Measurements from ENCODE around the gene SHQ1.

SHQ1 gene

DNA sequence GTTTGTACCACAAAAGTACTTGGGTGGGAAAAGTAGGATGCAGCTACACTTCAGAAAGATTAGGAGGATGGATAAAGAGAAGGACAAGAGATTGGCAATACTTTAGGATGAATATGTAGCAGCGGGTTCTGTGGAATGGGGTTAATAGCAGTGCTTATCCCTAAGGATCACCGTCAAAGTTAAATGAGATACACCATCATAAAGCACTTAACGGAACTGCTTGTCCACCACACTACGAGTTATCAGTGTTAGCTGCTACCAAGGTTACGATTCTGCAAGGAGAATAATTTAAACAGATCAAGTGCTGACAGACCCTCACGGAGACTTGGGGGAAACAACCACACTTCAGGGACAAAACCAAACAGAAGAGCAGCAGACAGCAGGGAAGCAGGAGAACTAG lies 963 bp downstream of the SHQ1 start:
- FAIRE-seq = no peak

DNA sequence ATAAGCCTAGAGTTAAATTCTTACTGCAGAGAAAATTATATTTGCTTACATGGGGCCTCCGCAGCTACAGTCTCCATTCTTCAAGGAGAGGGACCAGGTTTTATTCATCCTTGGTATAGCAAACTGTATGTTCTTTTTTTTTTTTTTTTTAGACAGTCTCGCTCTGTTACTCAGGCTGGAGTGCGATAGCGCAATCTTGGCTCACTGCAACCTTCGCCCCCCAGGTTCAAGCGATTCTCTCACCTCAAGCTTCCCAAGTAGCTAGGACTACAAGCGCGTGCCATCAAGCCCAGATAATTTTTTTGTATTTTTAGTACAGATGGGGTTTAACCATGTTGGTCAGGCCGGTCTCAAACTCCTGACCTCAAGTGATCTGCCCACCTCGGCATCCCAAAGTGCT lies 2.1 kb downstream of the SHQ1 start:
- no peak for FAIRE-seq

DNA sequence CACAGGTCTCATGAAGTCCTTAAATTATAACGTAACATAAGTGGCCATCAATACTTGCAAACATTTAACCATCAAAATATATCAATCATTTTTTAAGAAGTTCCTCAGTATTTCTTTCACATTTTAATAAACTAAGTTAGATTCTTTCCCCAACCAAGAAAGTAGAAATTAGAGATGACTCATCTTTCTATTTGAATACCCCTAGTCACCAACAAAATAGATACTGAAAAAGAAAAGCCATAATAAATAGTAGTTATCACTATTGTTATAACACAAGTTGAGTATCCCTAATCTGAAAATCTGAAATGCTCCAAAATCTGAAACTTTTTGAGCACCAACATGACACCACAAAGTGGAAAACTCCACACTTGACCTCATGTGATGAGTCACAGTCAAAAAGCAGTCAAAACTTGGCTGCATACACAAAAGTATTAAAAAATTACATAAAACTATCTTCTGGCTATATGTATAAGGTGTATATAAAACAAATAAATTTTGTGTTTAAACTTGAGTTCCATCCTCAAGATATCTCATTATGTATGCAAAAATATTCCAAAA lies 3.7 kb downstream of the SHQ1 start:
- FAIRE-seq = no peak

DNA sequence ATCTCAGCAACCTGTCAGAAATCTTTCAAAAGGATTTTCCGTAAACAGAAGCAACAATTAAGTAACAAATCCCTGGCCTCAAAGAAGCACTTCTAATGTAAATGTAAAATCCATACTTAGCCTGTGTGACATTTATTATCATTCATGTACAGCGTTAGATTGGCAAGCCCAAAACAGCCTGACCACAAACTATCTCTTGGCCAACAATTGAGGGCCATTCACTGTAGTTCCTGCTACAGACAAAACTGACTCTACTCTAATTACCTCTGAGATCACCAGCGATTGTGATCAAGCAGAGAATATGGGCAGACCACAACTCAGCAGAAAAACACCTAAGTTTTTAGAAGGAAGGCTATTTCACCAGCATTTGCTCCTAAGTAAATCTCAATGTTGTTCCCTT lies 9.2 kb downstream of the SHQ1 start:
- FAIRE-seq = no peak

DNA sequence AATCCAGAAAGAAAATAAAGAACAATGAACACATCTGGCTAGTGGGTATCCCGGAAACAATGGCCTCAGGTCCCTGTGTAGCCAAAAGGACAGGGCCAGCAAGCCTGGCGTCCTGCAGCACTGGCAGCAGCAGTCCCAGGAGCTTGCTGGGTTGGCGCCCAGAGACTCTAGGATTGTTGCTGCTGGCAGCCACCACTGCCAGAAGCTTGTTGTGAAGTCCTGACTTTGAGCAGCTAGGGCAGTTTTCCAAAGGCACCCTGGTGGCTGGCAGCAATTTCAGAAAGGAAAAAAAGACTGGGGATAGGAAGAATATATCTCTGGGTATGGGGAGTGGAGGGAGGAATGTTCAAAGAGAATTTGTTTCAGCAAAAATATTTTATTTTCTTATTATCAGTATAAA lies 11.3 kb downstream of the SHQ1 start:
- FAIRE-seq = no peak

DNA sequence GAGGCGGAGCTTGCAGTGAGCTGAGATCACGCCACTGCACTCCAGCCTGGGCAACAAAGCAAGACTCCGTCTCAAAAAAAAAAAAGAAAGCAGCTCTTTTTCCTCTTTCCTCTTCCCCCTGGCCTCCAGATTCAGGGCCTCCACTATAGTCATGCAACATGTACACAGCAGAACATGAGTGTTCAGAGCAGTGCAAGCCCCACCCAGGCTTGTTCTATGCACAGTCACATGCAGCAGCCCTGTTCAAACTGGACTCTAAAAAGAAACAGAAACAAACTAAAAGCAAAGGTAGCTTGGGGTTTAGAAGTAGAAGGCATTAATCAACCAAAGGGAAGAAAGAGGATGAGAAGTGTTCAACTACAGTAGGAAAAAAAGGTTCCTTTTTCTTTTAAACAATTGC lies 11.8 kb downstream of the SHQ1 start:
- no peak for FAIRE-seq

DNA sequence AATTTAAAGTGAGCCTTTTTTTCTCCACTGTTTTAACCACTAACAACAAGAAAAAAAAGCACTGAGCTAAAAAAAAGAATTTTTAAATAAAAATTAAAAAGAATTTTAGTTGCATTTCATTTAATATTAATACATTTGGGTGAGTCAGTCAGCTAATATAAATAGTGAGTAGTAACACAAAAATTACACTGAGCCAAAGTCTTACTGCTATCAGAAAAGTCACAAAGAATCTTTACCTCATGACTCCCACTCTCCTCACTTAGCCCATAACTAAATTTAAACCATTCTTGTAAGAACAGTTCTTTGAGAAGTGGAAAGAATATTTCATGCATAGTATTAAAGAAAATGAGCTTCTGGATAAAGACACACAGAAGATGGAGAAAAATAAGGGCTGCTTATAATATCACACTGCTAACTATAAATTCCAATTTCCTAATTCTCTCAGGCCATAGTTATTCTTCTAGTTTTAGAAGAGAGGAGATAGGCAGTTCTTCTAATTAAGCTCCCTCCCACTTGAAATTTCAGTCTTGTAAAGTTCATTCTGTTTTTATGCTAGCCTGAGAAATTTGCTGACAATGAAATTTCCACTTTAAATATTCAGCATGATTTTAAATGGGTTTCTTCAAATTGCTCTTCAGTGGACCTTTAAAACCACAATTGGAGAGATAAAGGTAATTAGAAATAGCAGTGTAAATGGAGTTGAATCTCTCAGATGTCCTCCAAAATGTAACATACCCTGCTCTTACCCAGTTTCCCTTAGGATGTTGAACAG lies 17.6 kb downstream of the SHQ1 start:
- no peak for FAIRE-seq

DNA sequence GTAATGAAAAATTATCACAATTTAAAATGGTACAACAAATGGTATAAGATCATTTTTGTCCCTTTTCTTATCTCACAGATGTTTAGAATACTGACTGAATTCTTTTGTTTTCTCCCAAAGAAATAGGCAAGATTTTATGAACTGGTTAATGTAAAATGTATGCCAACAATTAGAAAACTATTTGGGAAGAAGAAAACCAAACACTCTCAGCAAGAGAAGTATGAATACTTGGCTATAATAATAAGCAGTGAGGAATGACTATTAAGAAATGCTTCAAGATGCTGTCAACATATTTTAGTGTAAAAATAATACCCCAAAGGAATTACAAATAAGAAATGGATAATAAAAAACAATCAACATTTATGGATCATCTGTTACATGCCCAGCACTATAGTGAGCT lies 18.5 kb downstream of the SHQ1 start:
- no peak for FAIRE-seq

DNA sequence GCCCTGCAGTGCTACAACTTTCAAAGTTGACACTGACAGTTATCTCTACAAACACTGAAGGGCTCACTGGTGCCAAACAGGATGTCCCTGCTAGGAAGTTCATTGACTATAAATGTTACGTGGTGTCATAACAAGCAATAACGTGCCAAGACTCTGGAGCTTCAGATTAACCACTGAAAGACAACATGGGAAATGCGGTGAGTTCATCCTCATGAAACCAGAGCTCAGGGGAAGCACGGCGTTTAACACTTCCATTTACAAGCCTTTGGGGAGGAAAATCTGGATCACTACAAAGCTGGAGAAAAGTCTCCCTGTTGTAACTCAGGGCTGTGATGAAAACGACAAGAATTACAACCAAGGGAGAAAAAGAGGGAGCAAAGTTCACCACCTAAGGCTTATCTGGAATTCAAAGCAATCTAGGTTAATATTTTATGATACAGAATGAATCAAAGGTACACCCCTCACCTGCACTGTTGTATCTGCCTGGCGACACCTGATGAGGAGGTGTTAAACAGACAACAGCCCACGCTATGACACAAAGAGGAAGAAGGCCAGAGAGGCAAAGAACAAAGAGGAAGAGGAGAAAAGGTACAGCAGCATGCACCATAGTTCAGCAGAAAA lies 27.0 kb downstream of the SHQ1 start:
- FAIRE-seq = no peak

DNA sequence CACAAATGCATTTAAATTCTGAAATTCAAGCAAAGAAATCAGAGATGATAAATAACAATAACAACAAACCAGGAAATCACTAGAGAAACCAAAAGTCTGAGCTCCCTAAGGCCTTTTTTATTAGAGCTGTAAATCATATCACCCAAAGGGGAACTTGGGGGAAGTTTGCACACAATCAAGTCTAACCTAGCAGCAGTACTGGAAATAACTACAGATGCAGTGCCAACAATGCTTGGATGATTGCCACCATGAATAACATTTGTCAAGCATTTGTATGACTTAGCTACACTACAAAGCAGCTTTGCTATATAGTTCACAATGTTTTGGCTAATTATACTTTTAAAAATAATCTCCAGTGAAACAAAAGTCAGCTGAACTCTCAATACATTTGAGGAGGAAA lies 27.8 kb downstream of the SHQ1 start:
- no peak for FAIRE-seq

DNA sequence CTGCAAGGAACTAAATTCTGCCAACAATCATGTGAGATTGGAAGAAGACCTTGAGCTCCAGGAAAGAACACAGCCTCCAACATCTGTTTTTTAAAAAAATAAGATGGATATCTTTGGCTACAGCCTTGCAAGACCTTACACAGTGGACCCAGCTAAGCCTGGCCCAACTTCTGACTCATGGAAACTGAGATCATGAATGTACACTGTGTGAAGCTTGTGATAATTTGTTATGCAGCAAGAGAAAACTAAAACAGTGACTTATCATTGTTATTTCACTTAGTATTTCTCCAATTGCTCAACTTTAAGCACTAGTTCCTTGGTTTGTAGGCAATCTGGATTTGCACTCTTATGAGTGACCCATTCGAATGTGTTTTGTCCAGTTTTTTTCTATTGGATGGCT lies 29.3 kb downstream of the SHQ1 start:
- no peak for FAIRE-seq

DNA sequence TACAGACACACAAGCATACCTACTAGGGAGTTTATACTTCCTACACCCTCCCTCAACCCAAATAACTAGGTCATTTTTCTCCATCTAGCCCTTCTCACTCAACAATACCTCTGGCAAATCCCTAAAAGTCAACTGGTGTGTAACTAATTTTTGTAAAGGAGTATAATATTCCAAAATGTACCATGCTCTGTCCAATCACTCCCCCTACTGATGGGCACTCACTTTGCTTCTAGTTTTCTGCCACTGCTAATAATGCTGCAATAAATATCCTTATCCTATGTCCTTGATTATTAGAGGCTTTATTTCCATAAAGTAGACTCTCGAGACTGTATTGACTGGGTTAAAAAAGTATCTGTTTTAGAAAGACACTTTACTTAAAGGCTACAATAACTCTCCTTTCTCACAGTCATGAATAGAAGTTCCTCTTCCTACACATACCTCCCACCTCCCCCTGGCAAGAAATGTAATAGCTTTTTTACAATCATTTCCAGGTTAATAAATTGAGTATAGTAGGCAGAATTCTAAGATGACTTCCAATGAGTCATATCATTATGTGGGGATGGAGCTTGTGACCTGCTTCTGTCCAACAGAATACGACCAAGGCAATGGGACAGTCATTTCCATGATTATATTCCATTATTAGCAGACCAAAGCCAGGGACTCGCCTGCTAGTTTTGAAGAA lies 30.0 kb downstream of the SHQ1 start:
- peak; percentile 75 for FAIRE-seq

DNA sequence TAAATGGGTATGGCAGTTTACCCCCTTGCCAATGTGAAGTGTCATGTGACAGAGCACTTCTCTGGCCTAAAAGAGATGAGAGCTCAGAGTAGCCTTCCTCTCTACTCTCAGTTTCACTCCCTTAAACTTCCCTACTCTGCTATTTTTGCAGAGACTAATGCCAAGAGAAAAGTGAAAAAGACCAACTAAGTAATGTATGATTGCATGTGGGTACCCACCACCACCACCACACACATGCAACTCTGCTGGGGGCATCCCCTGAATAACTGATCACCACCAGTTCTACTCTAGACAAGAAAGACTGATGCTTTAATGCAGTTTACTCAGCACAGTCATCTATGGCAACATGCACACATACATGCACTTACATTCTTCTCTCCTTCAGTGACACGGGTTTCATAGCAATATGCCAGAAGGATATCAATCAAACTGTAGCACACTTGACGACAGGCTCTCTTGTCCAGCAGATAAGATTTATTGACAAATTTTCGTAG lies 31.3 kb downstream of the SHQ1 start:
- FAIRE-seq = no peak

DNA sequence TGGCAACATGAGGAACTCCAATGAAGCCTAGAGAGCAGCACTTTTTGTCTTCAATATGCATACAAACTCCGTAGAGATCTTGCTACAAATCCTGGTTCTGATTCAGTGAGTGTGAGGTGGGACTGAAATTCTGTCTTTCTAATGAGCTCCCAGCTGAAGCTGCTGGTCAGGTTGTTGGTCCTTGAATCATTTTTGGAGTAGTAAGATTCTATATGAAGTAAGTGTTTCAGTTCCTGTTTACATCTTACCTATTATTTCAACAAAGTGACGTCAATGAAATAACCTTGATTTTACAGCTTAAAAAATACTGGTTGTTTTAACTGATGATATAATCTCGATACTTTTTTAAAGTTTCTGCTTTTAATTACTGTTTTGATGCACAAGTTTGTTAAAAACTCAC lies 33.9 kb downstream of the SHQ1 start:
- FAIRE-seq = no peak

DNA sequence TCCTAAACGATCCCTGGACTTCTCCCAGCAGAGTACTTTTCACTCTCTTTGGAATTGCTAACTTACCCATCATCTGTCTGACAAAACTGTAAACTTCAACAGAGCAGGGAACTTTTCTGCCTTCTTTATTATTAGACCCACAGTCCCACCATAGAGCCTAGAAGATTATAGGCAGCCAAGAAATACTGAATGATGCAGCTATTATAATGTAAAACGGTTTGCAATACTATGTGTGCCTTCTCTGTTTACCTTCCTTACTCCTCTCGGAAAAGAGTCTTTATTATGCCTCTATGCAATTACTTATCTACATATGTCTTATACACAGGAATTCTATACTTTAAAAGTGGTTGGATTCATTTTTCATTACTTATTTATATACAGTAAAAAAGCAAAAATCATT lies 36.0 kb downstream of the SHQ1 start:
- FAIRE-seq = no peak

DNA sequence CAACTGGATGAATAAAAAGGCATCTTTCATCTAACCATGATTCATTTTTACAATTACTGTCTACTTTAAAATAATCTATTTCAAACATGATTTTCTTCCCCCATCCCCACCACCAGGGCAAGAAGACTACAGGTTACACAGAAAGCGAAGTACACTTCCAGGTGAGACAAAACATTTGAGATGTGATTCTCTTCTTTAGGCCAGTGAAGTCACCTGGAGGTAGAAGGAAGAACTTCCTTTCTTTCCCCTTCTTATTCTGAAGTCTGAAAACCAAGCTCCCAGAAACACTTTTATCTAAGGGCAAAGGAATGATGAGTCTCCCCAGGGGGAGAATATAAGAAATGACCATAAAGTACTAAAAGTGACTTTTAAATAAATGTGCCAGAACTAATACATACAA lies 36.7 kb downstream of the SHQ1 start:
- FAIRE-seq = no peak

DNA sequence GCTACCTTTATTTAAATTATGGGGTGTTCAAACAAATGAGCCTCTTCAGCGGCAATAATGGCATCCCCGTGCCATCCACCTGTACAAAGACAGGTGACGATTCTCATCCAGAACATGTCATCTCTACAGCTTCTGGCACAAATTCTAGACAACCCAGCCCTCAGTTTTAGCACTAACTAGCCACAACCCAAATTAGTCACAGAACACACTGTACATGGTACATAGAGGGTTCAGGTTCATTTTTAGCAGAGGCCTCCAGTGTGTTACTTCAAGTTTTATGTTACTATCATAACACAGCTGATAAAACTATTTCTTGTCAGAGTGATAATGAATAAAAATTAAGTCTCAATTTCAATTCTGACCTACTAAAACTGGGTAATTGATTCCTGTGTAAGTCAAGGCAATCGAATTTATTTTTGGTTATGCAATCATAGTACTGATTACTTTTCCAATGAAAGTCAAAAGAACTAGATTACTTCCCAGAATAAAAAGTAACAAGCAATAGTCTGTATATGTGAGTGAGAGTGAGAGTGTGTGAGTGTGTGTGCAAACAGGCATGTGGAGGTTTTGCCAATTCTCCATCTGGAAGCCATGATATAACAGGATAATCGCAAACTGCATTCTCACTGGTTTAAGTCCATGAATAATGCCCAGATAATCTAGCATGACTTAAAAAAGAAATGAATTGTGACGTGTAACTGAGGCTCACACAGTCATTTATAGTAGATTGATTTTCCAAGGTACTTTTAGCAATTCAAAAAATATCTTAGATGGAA lies 37.4 kb downstream of the SHQ1 start:
- no peak for FAIRE-seq

DNA sequence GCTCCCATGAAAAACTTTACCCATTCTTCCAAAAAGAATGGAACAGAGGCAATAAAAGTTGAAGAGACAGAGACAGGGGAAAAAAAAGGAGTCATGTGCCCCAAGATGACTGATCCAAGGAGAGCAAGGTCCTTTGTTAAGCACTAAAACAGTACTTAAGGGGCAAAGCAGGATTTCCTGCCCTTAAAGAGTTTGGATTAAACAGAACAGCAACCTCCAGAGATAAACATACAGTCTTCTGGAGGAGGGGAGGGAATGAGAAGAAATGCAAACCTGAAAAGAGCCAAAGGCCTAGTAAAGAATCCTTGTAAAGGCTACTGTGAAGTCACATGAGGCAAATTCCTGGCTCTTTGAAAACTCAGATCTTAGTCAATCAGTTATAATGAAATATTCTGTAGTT lies 38.2 kb downstream of the SHQ1 start:
- no peak for FAIRE-seq

DNA sequence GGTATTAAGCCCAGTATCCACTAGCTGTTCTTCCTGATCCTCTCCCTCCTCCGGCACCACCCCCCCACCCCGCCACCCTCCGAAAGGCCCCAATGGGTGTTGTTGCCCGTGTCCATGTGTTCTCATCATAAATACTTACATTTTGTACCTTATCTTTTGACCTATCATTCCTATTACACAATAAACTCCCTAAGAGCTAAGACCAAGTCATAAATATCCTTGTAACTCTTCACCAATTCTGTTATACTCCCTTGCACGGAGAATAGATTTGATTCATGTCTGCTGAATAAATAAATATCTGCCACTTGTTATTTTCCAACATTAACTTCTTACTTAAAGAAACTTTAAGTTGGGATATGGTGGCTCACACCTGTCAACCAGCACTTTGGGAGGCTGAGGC lies 43.9 kb downstream of the SHQ1 start:
- no peak for FAIRE-seq

DNA sequence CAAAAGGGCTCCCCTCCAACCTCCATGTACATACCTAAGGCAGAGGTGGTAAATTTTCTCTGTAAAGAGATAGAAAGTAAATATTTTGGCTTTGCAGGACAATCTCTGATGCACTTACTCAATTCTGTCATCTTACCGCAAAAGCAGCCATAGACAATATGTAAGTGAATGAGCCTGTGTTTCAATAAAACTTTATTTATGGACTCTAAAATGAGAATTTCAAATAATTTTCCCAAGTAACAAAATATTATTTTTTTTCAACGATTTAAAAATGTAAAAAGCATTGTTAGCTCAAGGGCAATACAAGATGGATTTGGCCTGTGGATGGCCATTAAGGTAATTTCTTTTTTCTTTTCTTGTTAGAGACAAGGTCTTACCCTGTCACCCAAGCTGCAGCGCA lies 44.7 kb downstream of the SHQ1 start:
- no peak for FAIRE-seq

DNA sequence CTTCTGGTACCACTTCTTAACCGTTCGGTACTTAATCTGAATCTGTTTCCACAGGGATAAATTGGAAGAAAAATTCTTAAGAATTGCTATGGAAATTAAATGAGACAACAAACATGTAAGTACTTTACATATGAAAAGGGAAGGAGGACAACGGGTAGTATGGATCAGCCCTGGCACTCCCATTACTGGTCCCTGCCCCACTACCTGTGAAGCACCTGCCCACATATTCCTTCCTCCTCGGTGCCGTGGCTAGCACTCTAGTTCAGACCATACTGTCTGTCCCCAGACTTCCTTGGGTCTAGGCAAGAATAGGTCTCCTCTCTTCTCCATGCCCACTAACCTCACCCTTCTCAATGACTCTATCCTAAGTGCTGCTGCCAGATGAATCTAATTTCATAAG lies 46.2 kb downstream of the SHQ1 start:
- FAIRE-seq = no peak

DNA sequence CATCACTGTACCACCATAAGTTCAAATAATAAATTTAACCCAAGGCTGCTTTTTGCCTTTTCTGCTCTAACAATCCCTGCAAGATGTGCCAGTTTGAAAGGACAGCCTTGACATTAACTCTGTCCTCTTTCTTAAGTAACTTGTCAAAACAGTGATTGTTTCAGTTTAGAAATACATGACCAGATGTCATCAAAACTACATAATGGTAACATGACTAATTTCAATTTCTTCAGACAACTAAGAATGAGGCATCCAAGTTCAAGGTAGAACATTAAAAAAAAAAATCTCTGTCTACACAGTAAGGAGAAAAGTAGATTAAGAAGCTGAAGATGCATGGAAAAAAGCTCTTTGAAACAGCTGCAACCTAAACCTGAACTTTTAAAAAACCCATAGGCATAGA lies 47.4 kb downstream of the SHQ1 start:
- FAIRE-seq = no peak

DNA sequence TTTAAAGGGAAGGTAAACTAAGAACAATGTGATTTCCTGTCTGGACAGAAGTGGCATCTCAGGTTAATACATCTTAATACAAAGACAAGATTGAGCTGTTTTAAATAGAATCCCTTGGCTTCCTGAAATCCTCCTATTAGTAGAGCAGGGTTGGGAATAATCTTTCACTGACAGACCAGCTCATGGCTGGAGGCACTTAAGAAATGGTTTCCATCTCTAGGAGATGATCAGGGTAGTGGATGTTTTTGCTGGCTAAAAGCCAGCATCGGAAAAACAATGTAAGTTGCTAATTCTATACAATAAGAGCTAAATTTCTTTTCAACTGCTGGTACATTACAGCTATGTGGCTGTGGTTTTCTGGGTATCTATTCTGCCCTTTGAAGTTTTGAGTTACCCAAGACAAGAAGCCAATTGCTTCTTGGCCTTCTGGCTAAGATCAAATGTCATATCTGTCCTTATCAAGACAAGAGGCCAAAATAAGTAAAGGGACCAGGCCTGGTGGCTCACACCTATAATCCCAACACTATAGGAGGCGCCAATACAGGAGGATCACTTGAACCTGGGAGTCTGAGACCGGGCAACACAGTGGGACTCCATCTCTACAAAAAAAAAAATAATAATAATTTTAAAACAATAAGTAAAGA lies 49.6 kb downstream of the SHQ1 start:
- no peak for FAIRE-seq
